WTC11 (cell line): ENCODE results near the gene FRAT2.

ENCODE experiments used
- CTCF ChIP-seq: fragments of 200-600 bp; IDR thresholded peaks from 2 replicates; pipeline ENCODE4 v1.8.0; 2022; ENCODE audit warnings: antibody characterized with exemption
- E2F1 ChIP-seq: sonication (generic); formaldehyde crosslinking; IDR thresholded peaks from 2 replicates; pipeline ENCODE4 v1.8.0; 2022; ENCODE audit warnings: mild to moderate bottlenecking, missing genetic modification reagents
- ESRRA ChIP-seq: sonication (generic); formaldehyde crosslinking; IDR thresholded peaks from 2 replicates; pipeline ENCODE4 v1.8.1; 2022; ENCODE audit warnings: mild to moderate bottlenecking, missing genetic modification reagents, borderline replicate concordance
- MAX ChIP-seq: sonication (generic); formaldehyde crosslinking; IDR thresholded peaks from 2 replicates; pipeline ENCODE4 v1.8.0; 2022; ENCODE audit warnings: mild to moderate bottlenecking, missing genetic modification reagents
- ZNF232 ChIP-seq: sonication (generic); formaldehyde crosslinking; IDR thresholded peaks from 2 replicates; pipeline ENCODE4 v1.8.0; 2022; ENCODE audit warnings: mild to moderate bottlenecking, missing genetic modification reagents
- ZNF281 ChIP-seq: sonication (generic); formaldehyde crosslinking; IDR thresholded peaks from 2 replicates; pipeline ENCODE4 v1.8.0; 2023; ENCODE audit warnings: mild to moderate bottlenecking, missing genetic modification reagents

- TF ChIP-seq ESRRA (CRISPR knock-in tag), result no peak
- TF ChIP-seq E2F1 (CRISPR knock-in tag), result no peak
- no peak for TF ChIP-seq CTCF
- no peak for TF ChIP-seq ZNF281 (CRISPR knock-in tag)
- TF ChIP-seq ZNF232 (CRISPR knock-in tag), result no peak
- TF ChIP-seq MAX (CRISPR knock-in tag), result no peak
These were observed 19.4 kb upstream of the FRAT2 start for GRCh38 chr10:97353945-97354344.
